ENCODE results near the gene NID1. TPM values are rescaled to one million over a fixed set of nuclear protein-coding genes. Genes with fewer than 3 reads are reported as not detected.
A peak's percentile ranks its signal among the peaks of the same experiment; 100 is the strongest.

NID1 gene
- total RNA-seq, 1 donor: 68.1 TPM

DNA sequence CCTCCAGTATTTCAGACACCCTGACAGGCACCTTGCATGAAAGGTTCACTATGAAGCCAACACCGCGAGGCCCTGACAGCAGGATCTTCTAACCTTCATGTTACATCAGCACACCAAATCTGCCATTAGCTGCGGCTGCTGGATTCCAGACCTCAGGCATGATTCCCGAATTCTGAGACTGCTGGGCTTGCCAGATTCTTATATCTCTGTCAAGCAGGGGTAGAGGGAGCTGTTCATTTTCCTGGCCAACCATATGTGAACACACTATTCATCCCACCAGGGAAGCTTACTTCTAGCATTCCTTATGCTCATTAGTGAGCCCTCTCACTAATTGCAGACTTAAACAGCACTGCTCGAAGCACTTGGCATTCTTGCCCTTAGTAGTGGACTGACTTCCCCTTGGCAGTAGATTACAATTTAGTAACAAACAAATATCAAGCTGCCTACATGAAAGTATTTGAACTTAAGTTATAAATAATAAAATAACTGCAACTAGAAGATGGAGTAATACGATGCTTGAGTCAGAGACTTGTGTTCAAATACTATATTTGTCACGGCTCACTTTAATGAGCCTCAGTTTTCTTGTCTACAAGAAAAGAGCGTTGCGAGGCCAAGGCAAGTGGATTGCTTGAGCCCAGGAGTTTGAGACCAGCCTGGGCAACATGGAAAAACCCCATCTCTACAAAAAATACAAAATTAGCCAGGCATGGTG lies 43.3 kb downstream of the NID1 start:
- H3K4me3 ChIP-seq (ENCODE audit: low read depth, low read length): no peak overlapping the region
- TF ChIP-seq, protein P1, sequence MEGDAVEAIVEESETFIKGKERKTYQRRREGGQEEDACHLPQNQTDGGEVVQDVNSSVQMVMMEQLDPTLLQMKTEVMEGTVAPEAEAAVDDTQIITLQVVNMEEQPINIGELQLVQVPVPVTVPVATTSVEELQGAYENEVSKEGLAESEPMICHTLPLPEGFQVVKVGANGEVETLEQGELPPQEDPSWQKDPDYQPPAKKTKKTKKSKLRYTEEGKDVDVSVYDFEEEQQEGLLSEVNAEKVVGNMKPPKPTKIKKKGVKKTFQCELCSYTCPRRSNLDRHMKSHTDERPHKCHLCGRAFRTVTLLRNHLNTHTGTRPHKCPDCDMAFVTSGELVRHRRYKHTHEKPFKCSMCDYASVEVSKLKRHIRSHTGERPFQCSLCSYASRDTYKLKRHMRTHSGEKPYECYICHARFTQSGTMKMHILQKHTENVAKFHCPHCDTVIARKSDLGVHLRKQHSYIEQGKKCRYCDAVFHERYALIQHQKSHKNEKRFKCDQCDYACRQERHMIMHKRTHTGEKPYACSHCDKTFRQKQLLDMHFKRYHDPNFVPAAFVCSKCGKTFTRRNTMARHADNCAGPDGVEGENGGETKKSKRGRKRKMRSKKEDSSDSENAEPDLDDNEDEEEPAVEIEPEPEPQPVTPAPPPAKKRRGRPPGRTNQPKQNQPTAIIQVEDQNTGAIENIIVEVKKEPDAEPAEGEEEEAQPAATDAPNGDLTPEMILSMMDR (IDR thresholded peaks at IDR 0.05; ENCODE audit: insufficient read depth, low read length): no peak
- peak; percentile 84 for DNase-seq (ENCODE audit: low read depth)

DNA sequence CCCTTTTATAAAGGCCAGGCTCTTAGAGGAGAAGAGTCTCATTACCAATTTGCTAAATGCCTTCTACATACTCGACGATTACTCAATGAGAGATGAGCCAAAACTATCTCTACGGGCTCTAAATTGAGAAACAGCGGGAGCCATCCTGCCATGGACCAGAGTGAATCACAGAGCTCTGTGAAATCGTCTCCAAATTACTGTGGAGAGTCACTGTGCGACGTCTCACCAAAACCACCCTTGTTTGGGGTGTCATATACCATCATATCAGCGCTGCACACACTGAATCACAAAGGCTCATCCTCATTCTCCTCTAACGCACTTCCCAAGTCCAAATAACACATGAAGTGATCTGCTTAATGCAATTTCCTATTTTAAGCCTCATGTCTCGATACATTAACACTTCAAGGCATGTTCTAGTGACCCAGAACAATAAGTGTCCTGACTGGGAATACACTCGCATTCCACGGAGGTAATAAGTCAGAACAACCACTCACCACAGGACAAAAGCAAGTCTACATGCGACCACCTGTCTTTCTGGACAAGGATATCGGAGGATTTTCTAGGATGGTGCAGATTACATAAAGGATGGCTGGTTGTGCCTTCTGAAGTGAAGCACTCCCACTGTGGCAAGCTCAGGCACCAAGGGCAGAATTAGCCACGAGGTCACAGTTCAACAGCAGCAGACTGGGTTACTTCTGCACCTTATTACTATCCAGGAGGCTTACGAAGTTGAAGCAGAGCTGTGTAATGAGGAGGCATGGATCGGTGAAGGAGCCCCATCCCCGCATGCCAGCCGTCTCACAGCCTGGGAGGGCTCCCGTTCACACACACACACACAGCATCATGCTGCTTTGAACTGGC lies 44.3 kb downstream of the NID1 start:
- no peak for DNase-seq (ENCODE audit: low read depth)
- H3K4me3 ChIP-seq (ENCODE audit: low read depth, low read length): no peak overlapping the region
- TF ChIP-seq, protein P1 (IDR thresholded peaks at IDR 0.05; ENCODE audit: insufficient read depth, low read length): no peak

DNA sequence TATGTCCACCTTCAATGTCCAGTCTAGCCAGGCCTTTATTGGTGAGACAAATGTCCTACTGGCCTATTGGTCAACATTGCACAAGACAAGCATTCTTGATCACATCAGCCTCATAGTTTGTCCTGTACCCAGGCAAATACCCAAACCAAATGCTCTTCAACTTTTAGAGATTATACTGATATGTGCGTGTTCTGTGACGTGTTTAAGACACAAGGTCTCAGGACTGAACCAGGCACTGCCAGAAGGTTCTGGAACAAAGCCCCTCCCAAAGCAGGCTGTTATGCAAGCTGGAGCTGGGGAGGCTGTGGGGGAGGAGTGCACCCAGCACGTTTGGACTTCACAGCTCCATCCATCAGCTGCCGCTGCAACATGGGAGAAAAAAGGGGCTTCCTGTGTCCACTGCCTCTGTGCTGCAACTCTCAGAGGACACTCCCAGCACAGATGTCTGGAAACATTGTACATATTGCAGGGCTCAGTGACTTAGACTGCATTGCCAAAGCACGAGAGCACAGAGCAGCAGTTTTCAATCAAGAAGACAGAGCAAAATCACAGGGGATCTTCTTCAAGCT lies 45.9 kb downstream of the NID1 start:
- no peak overlapping the region for H3K4me3 ChIP-seq (ENCODE audit: low read depth, low read length)
- DNase-seq (ENCODE audit: low read depth): peak; percentile 88
- TF ChIP-seq, protein P1 (IDR thresholded peaks at IDR 0.05; ENCODE audit: insufficient read depth, low read length): no peak

DNA sequence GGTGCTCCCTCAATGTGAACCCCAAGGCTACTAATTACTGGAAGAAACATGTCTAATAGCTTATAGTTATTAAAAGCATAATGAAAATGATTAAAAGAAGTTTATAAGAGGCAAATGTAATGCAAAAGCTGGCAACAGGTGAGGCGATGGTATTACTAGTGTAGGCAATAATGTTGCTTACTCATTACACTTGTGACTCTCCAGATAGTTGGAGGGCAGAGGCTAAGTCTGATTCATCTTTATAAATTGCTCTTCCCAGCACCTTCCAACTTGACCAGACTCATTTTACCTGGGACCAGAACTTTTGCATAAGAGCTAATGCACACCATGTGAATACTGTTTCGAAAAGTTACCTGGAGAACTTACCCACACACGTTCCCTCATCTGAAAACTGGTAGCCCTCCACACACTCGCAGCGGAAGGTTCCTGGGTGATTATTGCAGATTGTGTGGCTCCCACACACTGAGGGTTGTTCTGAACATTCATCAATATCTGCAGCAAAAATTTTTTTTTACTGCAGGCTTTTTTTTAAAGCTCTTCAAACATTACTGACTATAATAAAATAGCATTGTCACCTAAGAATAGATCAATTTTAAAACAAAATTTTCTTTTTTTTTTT lies 48.0 kb downstream of the NID1 start:
- TF ChIP-seq, protein P1 (IDR thresholded peaks at IDR 0.05; ENCODE audit: insufficient read depth, low read length): no peak
- peak; percentile 42 for DNase-seq (ENCODE audit: low read depth)
- H3K4me3 ChIP-seq (ENCODE audit: low read depth, low read length): no peak overlapping the region

DNA sequence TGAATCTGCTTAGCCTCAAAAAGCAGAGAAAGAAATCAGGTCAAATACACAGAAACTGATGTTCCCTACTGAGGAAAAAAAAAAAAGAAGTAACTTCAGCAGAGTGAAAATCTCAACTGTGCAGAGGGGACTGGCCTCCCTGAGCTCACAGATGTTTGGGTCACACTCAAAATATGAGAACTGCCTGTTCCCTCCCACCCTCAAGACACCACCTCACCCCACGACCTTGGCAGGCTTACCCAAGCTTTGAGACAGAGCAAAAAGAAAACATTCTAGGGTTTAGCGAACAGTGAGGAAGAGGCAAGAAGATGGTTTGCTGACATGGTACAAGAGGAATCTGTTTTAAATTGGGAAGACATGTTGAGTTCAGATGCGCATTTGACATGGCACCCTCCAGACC lies 48.8 kb downstream of the NID1 start:
- peak; percentile 48 for DNase-seq (ENCODE audit: low read depth)
- H3K4me3 ChIP-seq (ENCODE audit: low read depth, low read length): no peak overlapping the region
- TF ChIP-seq, protein P1 (IDR thresholded peaks at IDR 0.05; ENCODE audit: insufficient read depth, low read length): no peak

DNA sequence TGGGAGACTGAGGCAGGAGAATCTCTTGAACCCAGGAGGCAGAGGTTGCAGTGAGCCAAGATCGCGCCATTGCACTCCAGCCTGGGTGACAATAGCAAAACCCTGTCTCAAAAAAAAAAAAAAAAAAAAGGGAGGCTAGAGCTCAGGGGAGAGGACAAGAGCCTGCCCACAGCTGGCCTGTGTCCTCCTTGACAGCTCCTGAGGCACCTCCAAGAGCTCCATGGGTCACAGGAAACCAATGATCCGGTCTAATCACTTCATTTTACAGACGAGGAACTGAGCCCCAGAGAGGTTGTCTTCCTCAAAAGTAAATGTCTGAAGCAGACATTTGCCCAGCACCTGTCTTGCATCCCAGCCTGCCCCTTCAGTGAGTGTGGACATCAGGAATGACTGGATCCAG lies 49.4 kb downstream of the NID1 start:
- TF ChIP-seq, protein P1 (IDR thresholded peaks at IDR 0.05; ENCODE audit: insufficient read depth, low read length): no peak
- H3K4me3 ChIP-seq (ENCODE audit: low read depth, low read length): no peak overlapping the region

More for the DNA sequence above, 49.4 kb downstream of the NID1 start:
- DNase-seq (ENCODE audit: low read depth): no peak

Measured in fibroblast of the aortic adventitia (primary cell).